Cardiac septum (tissue), 1 donor: ENCODE data around the gene VIPR2. TPM values are rescaled to one million over a fixed set of nuclear protein-coding genes. Genes with fewer than 3 reads are reported as not detected.
A peak's percentile ranks its signal among the peaks of the same experiment; 100 is the strongest.

ENCODE experiments used
- DNase-seq: peaks from one replicate; pipeline ENCODE4 v3.0.0-alpha.2; 2020; ENCODE audit warnings: low spot score
- intact Hi-C: fragments of 100-400 bp; cut with DNase I; formaldehyde crosslinking; loops from one replicate; pipeline ENCODE4 v1.14.0; 2022
- total RNA-seq: library from RNA; stranded (reverse); fragmentation: NEBNext Ultra II Directional; extraction: Animal tissue kit (Norgen Biotek cat#: 25700); gene quantifications from one replicate; pipeline ENCODE4 v1.2.1, GENCODE V29; 2021
- donor health status: DM: no; HTN: no; CAD: no.

The VIPR2 gene
- total RNA-seq, 1 donor from 2014 or later = 23.2 TPM

- intact Hi-C loops = no loop called here
- DNase-seq = peak; percentile 54
Observed at GRCh38 chr7:159038066-159038465, 106.6 kb downstream of the VIPR2 start.

GRCh38 chr7:159036916-159037605 lies 107.6 kb downstream of the VIPR2 start:
- intact Hi-C loops = no loop called here
- no peak for DNase-seq

GRCh38 chr7:159035571-159036073 lies 109.0 kb downstream of the VIPR2 start:
- peak; percentile 43 for DNase-seq
- intact Hi-C loops = no loop called here

GRCh38 chr7:159034988-159035387 lies 109.7 kb downstream of the VIPR2 start:
- DNase-seq = peak; percentile 44
- intact Hi-C loops = no loop called here

- intact Hi-C loops = no loop called here
- DNase-seq = peak; percentile 38
Observed at GRCh38 chr7:159034394-159034793, 110.3 kb downstream of the VIPR2 start.

- intact Hi-C loops = no loop called here
- DNase-seq = peak; percentile 24
Observed at GRCh38 chr7:159033956-159034355, 110.7 kb downstream of the VIPR2 start.

- DNase-seq = no peak
- intact Hi-C loops = no loop called here
Observed at GRCh38 chr7:159033473-159033825, 111.2 kb downstream of the VIPR2 start.

GRCh38 chr7:159032753-159033472 lies 111.8 kb downstream of the VIPR2 start:
- intact Hi-C loops = no loop called here
- DNase-seq = peak; percentile 60

GRCh38 chr7:159032322-159032721 lies 112.3 kb downstream of the VIPR2 start:
- peak; percentile 72 for DNase-seq

GRCh38 chr7:159031750-159032149 lies 112.9 kb downstream of the VIPR2 start:
- intact Hi-C loops = no loop called here

More at GRCh38 chr7:159032322-159032721, 112.3 kb downstream of the VIPR2 start:
- intact Hi-C loops = no loop called here

GRCh38 chr7:159031135-159031701 lies 113.4 kb downstream of the VIPR2 start:
- DNase-seq = peak; percentile 80
- intact Hi-C loops = no loop called here

More at GRCh38 chr7:159031750-159032149, 112.9 kb downstream of the VIPR2 start:
- peak; percentile 61 for DNase-seq

- peak; percentile 76 for DNase-seq
- intact Hi-C loops = no loop called here
Observed at GRCh38 chr7:159030490-159031134, 114.1 kb downstream of the VIPR2 start.

GRCh38 chr7:159028508-159029401 lies 115.9 kb downstream of the VIPR2 start:
- intact Hi-C loops = no loop called here
- peak; percentile 68 for DNase-seq

- intact Hi-C loops = no loop called here
Observed at GRCh38 chr7:159027789-159028507, 116.7 kb downstream of the VIPR2 start.

GRCh38 chr7:159027056-159027788 lies 117.4 kb downstream of the VIPR2 start:
- DNase-seq = peak; percentile 53
- intact Hi-C loops = no loop called here

More at GRCh38 chr7:159027789-159028507, 116.7 kb downstream of the VIPR2 start:
- peak; percentile 70 for DNase-seq

GRCh38 chr7:159026271-159027055 lies 118.2 kb downstream of the VIPR2 start:
- DNase-seq = peak; percentile 39
- intact Hi-C loops = no loop called here
